Immature natural killer cell (primary cell): ENCODE measurements around the gene DPP9. TPM values are rescaled to one million over a fixed set of nuclear protein-coding genes. Genes with fewer than 3 reads are reported as not detected.

Experiments
- DNase-seq, 3 donors: peaks; one replicate each; pipeline ENCODE4 v3.0.0; 2022; ENCODE audit warnings: mixed read lengths in 1 of 3
- H3K27ac Mint-ChIP-seq, 6 donors: one replicate each; pipeline ENCODE4 v1.8.0; 2020; ENCODE audit warnings: mixed read lengths in 6 of 6, mild to moderate bottlenecking in 5 of 6, inconsistent platforms in 4 of 6, moderate library complexity in 3 of 6
- H3K27me3 Mint-ChIP-seq, 3 donors: one replicate each; pipeline ENCODE4 v1.8.0; 2020 to 2021; ENCODE audit warnings: low read depth in 3 of 3, mild to moderate bottlenecking in 3 of 3, mixed read lengths in 3 of 3, moderate library complexity in 3 of 3, inconsistent platforms in 1 of 3
- H3K36me3 Mint-ChIP-seq, 3 donors: one replicate each; pipeline ENCODE4 v1.8.0; 2020; ENCODE audit warnings: mixed read lengths in 3 of 3, inconsistent platforms in 2 of 3, mild to moderate bottlenecking in 2 of 3
- H3K4me1 Mint-ChIP-seq, 2 donors: one replicate each; pipeline ENCODE4 v1.8.0; 2020; ENCODE audit warnings: inconsistent platforms in 2 of 2, mild to moderate bottlenecking in 2 of 2, mixed read lengths in 2 of 2, moderate library complexity in 1 of 2
- H3K4me3 Mint-ChIP-seq, 5 donors: one replicate each; pipeline ENCODE4 v1.8.0; 2020; ENCODE audit warnings: mild to moderate bottlenecking in 5 of 5, mixed read lengths in 5 of 5, inconsistent platforms in 3 of 5, moderate library complexity in 3 of 5
- H3K9me3 Mint-ChIP-seq, 6 donors: one replicate each; pipeline ENCODE4 v1.8.0; 2020; ENCODE audit warnings: mild to moderate bottlenecking in 6 of 6, mixed read lengths in 6 of 6, inconsistent platforms in 4 of 6, moderate library complexity in 3 of 6
- polyA plus RNA-seq, 3 donors: library from polyadenylated mRNA; unstranded; fragments of 300-500 nt; fragmentation: Illumina TruSeq; gene quantifications; one replicate each; pipeline ENCODE4 v1.2.3, GENCODE V29; 2021

DPP9 gene
- polyA plus RNA-seq, 3 donors from 2014 or later, result 17.8 to 81.6 (median 25.0) TPM

- H3K9me3 Mint-ChIP-seq, result no peaks in the 10 kb centered on the region
- DNase-seq, result no peak
- peaks cover 2 to 8% (median 4%) of the 10 kb centered on the region in 3 donors for H3K27me3 Mint-ChIP-seq
- H3K36me3 Mint-ChIP-seq, result peaks cover 4 to 21% (median 8%) of the 10 kb centered on the region in 3 donors
- H3K4me3 Mint-ChIP-seq, result peak overlapping the region in 2 of 5 donors; percentile 32 to 44
- H3K27ac Mint-ChIP-seq, result peak overlapping the region; percentile 76 to 96 (median 88)
- H3K4me1 Mint-ChIP-seq, result peaks cover 38 to 46% of the 10 kb centered on the region in 2 donors
Measured at GRCh38 chr19:4711211-4711610, 12.4 kb downstream of the DPP9 start.

GRCh38 chr19:4710281-4710600 is 13.4 kb downstream of the DPP9 start:
- Mint-ChIP-seq H3K27ac (peak overlapping the region; percentile 86 to 97 (median 94)), H3K9me3 (no peaks in the 10 kb centered on the region), H3K4me1 (peaks cover 38 to 46% of the 10 kb centered on the region in 2 donors), H3K4me3 (peak overlapping the region in 4 of 5 donors; percentile 35 to 80 (median 78)), H3K36me3 (peaks cover 4 to 21% (median 8%) of the 10 kb centered on the region in 3 donors), H3K27me3 (peaks cover 2 to 8% (median 4%) of the 10 kb centered on the region in 3 donors)
- no peak for DNase-seq

- H3K27me3 Mint-ChIP-seq, result peaks cover 2 to 7% (median 4%) of the 10 kb centered on the region in 3 donors
- peak overlapping the region; percentile 70 to 81 (median 79) for H3K4me3 Mint-ChIP-seq
- H3K27ac Mint-ChIP-seq, result peak overlapping the region; percentile 93 to 98 (median 96)
- H3K4me1 Mint-ChIP-seq, result peaks cover 38 to 43% of the 10 kb centered on the region in 2 donors
- H3K9me3 Mint-ChIP-seq, result no peaks in the 10 kb centered on the region
- H3K36me3 Mint-ChIP-seq, result peaks cover 2 to 19% (median 5%) of the 10 kb centered on the region in 3 donors
- peak; percentile 84 to 86 (median 85) for DNase-seq
Measured at GRCh38 chr19:4709440-4710280, 14.0 kb downstream of the DPP9 start.

GRCh38 chr19:4707956-4708650 is 15.5 kb downstream of the DPP9 start:
- Mint-ChIP-seq H3K36me3 (peaks cover 0 to 20% (median under 1%) of the 10 kb centered on the region in 3 donors), H3K9me3 (no peaks in the 10 kb centered on the region), H3K4me1 (peaks cover 34 to 41% of the 10 kb centered on the region in 2 donors), H3K27me3 (peaks cover 2 to 7% (median 4%) of the 10 kb centered on the region in 3 donors), H3K4me3 (peak overlapping the region; percentile 70 to 81 (median 79)), H3K27ac (peak overlapping the region; percentile 93 to 98 (median 96))
- no peak for DNase-seq

- Mint-ChIP-seq H3K4me3 (no peak overlapping the region), H3K9me3 (no peaks in the 10 kb centered on the region), H3K27me3 (peaks cover 0 to 7% (median 7%) of the 10 kb centered on the region in 3 donors), H3K4me1 (peaks cover 34 to 41% of the 10 kb centered on the region in 2 donors), H3K36me3 (peaks cover 0 to 17% (median 4%) of the 10 kb centered on the region in 3 donors), H3K27ac (peak overlapping the region in 3 of 6 donors; percentile 73 to 98 (median 96))
- no peak for DNase-seq
Measured at GRCh38 chr19:4707322-4707721, 16.3 kb downstream of the DPP9 start.

- H3K36me3 Mint-ChIP-seq, result peaks cover 0 to 18% (median 8%) of the 10 kb centered on the region in 3 donors
- H3K9me3 Mint-ChIP-seq, result no peaks in the 10 kb centered on the region
- no peak for DNase-seq
- peak overlapping the region in 3 of 6 donors; percentile 16 to 46 (median 28) for H3K27ac Mint-ChIP-seq
- H3K4me3 Mint-ChIP-seq, result no peak overlapping the region
- peaks cover 26 to 35% of the 10 kb centered on the region in 2 donors for H3K4me1 Mint-ChIP-seq
- peaks cover 0 to 7% (median 7%) of the 10 kb centered on the region in 3 donors for H3K27me3 Mint-ChIP-seq
Measured at GRCh38 chr19:4705413-4706131, 18.1 kb downstream of the DPP9 start.

- peaks cover 0 to 4% (median 4%) of the 10 kb centered on the region in 3 donors for H3K27me3 Mint-ChIP-seq
- no peak overlapping the region for H3K27ac Mint-ChIP-seq
- peaks cover 0 to 14% (median 8%) of the 10 kb centered on the region in 3 donors for H3K36me3 Mint-ChIP-seq
- no peak for DNase-seq
- H3K9me3 Mint-ChIP-seq, result no peaks in the 10 kb centered on the region
- H3K4me1 Mint-ChIP-seq, result peaks cover 15 to 22% of the 10 kb centered on the region in 2 donors
- no peak overlapping the region for H3K4me3 Mint-ChIP-seq
Measured at GRCh38 chr19:4704317-4704673, 19.3 kb downstream of the DPP9 start.

GRCh38 chr19:4703671-4704316 is 19.8 kb downstream of the DPP9 start:
- no peak for DNase-seq
- peak overlapping the region in 1 of 6 donors; percentile 76 for H3K27ac Mint-ChIP-seq

GRCh38 chr19:4702764-4703163 is 20.9 kb downstream of the DPP9 start:
- H3K9me3 Mint-ChIP-seq, result no peaks in the 10 kb centered on the region
- H3K27ac Mint-ChIP-seq, result no peak overlapping the region
- H3K27me3 Mint-ChIP-seq, result peaks cover 0 to 3% (median 0%) of the 10 kb centered on the region in 3 donors
- H3K36me3 Mint-ChIP-seq, result peaks cover 0 to 18% (median 8%) of the 10 kb centered on the region in 3 donors
- peaks cover 0 to 7% of the 10 kb centered on the region in 2 donors for H3K4me1 Mint-ChIP-seq
- no peak for DNase-seq
- no peak overlapping the region for H3K4me3 Mint-ChIP-seq

More at GRCh38 chr19:4703671-4704316, 19.8 kb downstream of the DPP9 start:
- Mint-ChIP-seq H3K9me3 (no peaks in the 10 kb centered on the region), H3K36me3 (peaks cover 0 to 14% (median 8%) of the 10 kb centered on the region in 3 donors), H3K4me1 (peaks cover 10 to 17% of the 10 kb centered on the region in 2 donors), H3K27me3 (peaks cover 0 to 3% (median 0%) of the 10 kb centered on the region in 3 donors), H3K4me3 (no peak overlapping the region)

GRCh38 chr19:4701557-4701956 is 22.1 kb downstream of the DPP9 start:
- Mint-ChIP-seq H3K4me1 (no peaks in the 10 kb centered on the region), H3K27me3 (peaks cover 0 to 3% (median 0%) of the 10 kb centered on the region in 3 donors), H3K4me3 (no peak overlapping the region), H3K27ac (no peak overlapping the region), H3K9me3 (no peaks in the 10 kb centered on the region), H3K36me3 (peaks cover 0 to 24% (median 8%) of the 10 kb centered on the region in 3 donors)
- no peak for DNase-seq

GRCh38 chr19:4700693-4700970 is 23.0 kb downstream of the DPP9 start:
- Mint-ChIP-seq H3K4me1 (no peaks in the 10 kb centered on the region), H3K27ac (no peak overlapping the region), H3K4me3 (no peak overlapping the region), H3K27me3 (peaks cover 0 to 3% (median 0%) of the 10 kb centered on the region in 3 donors), H3K36me3 (peaks cover 0 to 25% (median 8%) of the 10 kb centered on the region in 3 donors), H3K9me3 (no peaks in the 10 kb centered on the region)
- DNase-seq, result no peak

GRCh38 chr19:4699826-4700692 is 23.6 kb downstream of the DPP9 start:
- H3K9me3 Mint-ChIP-seq, result no peaks in the 10 kb centered on the region
- no peak overlapping the region for H3K27ac Mint-ChIP-seq
- DNase-seq, result no peak
- H3K4me1 Mint-ChIP-seq, result no peaks in the 10 kb centered on the region
- H3K27me3 Mint-ChIP-seq, result peaks cover 0 to 3% (median 0%) of the 10 kb centered on the region in 3 donors
- no peak overlapping the region for H3K4me3 Mint-ChIP-seq
- peaks cover 0 to 25% (median 8%) of the 10 kb centered on the region in 3 donors for H3K36me3 Mint-ChIP-seq
